Fibroblast of skin of abdomen (primary cell): ENCODE results near the gene TGIF2.
A peak's percentile ranks its signal among the peaks of the same experiment; 100 is the strongest.
"Not testable (repeated sequence)": the region's sequence is repeated elsewhere in the genome, so short reads cannot be mapped to it uniquely, and the experiment has no call there.

Source experiments
- DNase-seq: peaks from one replicate; pipeline ENCODE4 v3.0.0-alpha.2; 2013

TGIF2 gene

DNA sequence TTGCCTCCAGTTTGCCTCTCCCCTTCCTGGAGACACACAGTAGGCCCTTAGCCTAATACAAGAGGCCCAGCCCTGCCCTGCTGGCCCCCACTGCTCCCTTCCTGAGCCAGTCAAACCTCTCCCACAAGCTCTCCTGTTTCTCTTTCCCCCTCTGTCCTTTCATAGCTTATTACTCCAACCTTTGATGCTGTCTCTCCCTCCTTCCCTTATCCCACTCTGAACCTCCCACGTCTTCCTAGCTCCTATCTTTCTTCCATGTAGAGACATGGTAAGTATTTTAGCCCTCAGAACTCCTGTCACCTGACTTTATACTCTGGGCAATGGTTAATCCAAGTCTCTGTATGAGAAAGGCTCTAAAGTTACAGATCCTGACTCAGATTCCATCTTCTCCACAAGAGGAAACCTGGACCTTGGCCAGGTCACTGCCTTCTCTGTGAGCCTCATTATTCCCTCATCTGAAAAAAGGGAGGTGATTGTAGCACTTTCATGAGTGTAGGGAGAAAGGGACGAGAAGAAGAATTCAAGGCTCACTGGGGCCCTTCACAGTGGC is 6.7 kb downstream of the TGIF2 start:
- no peak for DNase-seq

DNA sequence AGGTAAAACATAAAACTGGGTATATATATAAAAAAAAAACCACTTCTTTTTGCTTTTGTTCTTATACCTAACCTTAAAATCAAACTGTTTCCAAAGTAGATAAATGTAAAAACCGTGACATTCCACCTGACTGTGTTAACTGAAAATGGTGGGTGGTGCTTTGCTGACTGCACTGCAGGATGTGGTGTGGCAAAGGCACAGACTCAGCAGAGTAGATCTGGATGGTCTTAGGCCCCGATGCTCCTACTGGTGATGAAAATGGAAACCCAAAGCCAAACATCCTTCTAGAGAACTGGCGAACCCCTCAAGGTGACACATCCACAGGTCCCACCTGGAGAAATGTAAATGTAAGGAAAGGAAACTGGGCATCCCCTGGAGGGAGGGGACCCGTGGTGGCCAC is 8.9 kb downstream of the TGIF2 start:
- no peak for DNase-seq

DNA sequence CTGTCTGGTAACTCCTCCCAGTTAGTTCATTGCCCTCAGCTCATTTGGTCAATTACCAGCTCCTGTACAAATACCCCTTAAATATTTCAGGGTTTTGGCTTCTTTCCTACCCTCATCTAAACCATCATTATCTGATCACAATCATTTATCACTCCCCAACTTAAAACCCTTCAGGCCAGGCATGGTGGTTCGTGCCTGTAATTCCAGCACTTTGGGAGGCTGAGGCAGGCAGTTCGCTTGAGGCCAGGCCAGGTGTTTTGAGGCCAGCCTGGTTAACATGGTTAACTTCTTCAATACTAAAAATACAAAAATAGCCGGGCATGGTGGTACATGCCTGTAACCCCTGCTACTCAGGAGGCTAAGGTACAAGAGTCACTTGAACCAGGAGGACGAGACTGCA is 9.4 kb downstream of the TGIF2 start:
- DNase-seq: no peak

DNA sequence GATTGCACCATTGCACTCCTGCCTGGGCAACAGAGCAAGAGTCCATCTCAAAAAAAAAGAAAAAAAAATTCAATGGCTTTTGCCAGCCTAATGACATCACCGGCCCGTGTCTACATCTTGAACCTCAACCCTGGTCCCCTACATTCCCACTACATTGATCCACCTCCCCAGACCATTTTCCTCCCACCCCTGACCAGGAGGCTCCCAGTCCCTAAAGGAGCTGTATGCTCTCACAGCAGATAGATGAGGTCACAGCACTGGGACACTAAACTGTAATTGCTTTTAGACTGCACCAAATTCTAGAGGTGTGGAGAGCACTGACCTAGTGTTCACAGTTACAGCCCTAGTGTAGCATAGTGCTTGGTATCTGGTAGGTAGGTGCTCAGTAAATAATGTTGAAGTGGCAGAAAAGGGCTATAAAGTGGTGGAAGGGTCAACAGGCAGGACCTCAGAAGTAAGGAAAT is 10.7 kb downstream of the TGIF2 start:
- DNase-seq: no peak

DNA sequence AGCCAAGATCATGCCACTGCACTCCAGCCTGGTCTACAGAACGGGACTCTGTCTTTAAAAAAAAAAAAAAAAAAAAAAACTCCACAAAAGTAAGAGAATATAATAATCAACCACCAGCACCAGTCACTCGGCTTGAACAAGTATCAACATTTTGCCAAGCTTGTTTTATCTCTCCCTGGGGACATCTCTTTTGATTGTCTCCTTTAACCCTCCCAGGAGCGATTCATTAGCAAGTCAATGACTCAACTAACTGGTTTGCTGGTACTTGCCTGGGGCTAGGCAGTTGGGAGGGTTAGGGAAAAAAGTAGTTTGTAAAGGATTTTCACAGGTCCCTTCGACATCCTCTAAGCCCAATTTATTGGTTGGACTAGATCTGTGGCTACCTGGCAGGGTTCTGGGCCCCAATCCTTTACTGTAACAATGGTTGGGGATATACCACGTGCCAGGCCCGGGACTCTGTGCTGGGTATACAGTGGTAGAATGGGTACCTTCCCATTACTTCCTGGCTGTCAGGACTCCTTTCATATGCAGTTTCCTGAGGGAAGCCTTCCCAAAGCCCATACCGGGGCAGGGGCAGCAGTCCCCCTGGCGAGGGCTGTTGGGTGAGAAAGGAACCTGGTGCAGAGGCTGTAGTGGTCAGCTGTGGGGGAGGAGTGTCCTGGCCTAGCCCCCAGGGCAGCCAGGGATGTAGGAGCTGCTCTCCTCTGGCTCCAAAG is 12.2 kb downstream of the TGIF2 start:
- DNase-seq: peak; percentile 38

DNA sequence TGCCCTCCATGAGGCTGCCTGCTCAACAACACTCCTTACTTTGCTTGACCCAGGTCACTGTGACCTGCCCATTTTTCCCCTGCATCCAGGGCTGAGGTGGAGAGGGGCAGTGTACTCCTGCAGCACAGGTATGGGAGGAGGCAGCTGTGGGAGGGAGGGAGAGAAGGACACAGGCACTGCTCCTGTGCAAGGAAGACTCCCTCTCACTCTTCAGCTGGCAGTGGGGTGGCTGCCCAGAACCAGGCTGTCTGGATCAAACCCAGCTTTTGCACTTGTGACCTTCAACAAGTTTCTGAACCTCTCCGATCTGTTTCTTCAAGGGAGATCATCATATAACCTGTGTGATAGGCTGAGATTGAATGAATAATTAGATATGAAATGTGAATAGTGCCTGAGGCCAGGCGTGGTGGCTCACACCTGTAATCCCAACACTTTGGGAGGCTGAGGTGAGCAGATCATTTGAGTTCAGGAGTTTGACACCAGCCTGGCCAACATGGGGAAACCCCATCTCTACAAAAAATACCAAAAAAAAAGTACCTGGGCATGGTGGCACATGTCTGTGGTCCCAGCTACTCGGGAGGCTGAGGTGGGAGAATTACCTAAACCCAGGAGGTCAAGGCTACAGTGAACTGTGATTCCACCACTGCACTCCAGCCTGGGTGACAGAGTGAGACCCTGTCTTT is 14.1 kb downstream of the TGIF2 start:
- DNase-seq: no peak

DNA sequence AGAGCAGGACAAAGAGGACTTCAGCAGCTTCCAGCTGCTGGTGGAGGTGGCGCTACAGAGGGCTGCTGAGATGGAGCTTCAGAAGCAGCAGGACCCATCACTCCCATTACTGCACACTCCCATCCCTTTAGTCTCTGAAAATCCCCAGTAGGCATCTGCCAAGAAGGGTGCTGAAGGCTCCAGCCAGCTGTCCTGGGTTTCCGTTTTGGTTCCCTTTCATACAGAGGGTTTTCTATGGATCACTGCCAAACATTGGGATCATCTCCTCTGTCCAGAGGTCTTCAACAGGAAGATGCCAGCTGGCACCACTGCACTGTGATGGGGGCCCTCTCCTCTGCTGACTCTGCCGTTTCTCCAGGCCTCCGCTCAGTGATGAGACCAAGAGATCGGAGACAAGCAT is 17.9 kb downstream of the TGIF2 start:
- no peak for DNase-seq

DNA sequence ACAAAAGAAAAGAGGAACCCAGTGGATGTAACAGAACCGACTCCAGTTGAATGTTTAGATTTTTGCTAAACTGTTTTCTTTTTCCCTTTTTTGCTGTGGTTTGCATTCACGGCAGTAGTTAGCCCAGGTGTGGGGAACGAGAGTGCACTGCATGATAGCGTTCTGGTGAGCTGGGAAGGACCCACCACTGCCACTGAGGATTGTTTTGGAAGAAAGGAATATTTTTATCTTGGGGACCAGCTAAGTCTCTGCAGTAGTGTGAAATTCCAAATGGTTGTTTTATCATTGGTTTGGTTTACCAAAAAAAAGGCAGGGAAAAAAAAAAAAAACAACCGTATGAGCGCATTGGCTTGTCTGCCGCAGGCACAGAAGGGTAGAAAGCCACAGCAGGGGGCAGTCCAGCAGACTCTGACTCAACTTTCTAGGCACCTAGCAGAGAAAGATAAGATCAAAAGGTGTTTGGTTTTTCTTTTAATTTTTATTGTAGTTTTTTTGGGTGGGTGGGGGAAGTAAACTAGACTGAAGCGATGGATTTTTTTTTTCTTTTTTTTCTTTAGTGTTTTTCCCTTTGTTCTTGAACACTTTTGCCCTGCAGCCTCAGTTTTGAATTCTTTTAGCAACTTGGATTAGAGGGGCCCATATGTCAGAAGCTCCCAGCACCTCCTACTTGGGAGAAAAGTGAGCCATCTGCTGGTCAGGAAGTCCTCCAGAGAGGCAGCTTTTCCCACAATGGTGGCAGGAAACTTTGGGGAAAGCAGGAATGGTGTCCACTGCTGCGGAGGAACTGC is 18.7 kb downstream of the TGIF2 start:
- peak; percentile 40 for DNase-seq

DNA sequence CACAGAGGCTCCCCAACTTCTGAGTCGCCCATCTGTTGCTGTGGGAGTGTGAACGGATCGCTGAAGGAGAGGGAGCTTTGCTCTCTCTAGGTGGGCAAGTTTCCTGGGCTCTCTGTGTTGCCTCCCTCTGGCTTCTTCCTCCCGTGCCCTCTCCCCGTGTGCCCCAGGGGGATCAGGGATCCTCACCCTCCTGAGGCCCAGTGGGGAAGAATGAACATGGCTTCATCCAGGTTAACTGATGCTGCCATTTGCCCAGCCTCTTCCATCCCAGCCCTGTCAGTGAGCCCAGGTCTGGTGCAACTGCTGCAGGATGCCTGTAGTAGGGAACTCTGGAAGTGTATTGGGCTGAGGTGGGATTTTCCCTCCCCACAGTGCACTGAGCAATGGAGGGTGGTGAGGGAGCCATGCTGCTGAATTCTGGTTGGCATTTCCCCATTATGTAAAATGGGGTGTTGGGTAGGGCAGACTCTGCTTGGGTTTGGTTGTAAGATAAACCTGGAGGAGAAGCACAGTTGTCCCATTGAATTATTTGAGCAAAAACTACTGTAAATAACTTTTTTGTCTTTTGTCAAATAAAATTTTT is 20.0 kb downstream of the TGIF2 start:
- DNase-seq: no peak

DNA sequence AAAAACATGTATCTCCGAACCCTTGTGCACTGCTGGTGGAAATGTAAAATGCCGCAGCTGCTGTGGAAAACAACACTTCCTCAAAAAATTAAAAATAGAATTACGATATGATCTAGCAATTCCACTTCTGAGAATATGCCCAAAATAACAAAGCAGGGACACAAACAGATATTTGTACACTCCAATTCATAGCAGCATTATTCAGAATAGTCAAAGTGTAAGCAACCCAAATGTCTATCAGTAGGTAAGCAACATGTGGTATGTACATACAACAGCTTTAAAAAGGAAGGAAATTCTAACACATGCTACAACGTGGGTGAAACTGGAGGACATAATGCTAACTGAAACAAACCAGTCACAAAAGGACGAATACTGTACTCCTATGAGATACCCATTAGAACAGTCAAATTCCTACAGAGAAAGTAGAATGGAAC is 26.5 kb downstream of the TGIF2 start:
- DNase-seq: no peak

DNA sequence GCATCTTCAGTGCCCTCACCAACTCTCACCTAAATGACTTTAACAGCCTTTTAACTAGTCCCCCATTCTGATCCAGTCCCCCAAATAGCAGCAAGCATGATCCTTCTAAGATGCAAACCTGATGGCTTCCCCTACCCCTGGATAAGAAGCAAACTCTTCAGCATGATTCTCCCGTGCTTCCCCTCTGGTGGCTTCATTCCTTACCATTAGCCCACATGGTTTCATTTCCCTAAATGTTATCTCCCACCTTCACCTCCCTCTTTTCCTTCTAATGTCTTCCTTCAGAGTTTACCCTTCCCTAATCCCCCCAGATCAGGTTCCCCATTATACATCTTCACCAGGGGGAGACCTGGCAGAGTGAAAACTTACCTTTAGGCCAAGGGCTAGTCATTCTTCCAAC is 28.1 kb downstream of the TGIF2 start:
- DNase-seq: no peak

DNA sequence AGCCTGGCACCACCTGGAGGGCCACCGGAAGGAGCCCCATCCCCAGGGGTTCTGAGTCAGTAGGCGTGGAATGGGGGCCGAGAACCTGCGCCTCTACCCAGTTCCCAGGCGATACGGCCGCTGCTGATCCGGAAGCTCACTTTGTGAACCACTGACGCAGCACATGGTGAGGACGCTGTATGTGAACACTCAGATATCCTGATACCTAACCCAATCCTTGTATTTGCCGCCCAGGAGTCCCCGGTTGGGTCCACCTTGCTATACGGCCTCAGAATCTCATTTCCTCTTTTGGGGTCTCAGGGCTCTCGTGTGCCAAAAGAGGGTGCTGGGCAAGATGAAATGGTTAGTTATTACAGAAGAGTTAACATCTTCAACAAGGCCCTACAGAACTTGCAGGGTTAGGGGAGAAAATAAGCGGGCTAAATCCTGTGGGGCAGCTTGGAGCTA is 31.6 kb downstream of the TGIF2 start:
- no peak for DNase-seq

DNA sequence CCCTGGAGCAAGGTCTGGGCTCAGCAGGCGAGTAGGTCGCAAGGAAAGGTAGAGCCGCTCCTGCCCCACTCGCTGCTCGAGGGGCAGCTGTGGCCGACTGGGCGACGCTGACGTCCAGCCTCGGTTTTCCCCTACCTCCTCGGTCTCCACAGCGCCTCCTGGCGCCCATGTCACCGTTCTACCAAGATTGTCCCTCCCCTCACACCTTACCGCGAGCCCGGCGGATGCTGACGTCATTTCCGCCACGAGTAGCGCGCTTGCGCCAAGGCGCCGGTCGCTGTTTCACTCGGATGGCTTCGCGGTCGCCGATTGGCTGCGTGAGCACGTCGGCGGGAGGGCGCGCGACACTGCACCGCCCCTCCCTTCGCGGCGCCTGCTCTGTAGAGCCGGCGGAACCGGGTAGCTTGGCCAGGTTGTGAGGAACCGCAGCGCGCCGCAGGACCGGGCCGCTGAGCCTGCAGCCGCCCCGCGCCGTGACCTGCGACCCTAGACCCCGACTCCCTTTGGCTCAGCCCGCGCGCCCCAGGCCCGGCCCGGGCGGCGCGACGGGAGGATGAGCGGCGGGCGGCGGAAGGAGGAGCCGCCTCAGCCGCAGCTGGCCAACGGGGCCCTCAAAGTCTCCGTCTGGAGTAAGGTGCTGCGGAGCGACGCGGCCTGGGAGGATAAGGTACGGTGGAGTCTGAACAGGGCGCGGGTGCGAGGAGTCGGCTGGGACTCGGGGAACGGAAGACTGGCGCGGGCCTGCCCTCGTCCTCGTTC is 32.2 kb downstream of the TGIF2 start, which contains the start of gene RAB5IF:
RAB5IF (plus strand) TSS at position 381 of the 759 bp plus-strand sequence; CDS start at position 554, 173 bp downstream.
- peak; percentile 98 for DNase-seq

DNA sequence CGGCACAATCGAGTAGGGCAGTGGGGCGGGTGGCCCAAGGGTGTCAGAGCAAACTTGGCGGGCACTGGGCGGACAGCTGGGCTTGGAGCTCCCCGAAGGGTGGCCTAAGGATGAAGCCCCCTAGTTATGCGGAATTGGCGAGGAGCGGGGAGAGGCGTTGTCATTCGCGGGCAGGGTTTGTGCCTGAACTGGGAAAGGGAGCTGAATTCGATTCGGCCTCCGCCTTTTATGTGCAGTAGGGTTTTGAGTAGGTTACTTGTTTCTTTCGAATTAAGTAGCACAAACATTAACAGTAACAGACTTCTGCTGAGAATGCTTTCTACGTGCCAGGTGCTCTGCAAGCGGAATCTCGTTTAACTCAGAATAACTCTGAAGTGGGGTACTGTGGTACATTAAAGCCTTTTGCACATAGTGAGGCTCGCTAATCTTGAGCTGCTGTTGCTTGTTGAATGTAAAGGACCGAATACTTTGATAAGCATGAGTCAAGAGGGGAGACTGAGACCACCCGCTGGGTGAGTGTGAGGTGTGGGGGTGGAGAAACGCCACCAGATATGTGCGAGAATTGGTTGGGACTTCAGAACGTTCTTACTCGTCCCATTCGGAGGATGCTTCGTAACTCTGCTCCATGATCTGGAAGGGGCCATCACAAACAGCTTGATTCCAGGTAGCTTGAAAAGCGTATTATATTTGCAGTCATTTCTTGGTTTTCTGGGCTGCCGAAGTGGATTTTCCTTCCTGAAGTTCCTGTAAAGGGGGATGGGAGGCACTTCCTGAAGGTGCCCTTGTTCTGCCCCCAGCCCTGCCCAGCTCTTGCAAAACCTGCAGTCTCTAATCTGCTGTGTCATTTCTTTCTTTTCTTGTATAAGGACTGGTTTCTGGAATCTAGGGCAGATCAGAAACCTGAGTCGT is 33.0 kb downstream of the TGIF2 start:
- no peak for DNase-seq

DNA sequence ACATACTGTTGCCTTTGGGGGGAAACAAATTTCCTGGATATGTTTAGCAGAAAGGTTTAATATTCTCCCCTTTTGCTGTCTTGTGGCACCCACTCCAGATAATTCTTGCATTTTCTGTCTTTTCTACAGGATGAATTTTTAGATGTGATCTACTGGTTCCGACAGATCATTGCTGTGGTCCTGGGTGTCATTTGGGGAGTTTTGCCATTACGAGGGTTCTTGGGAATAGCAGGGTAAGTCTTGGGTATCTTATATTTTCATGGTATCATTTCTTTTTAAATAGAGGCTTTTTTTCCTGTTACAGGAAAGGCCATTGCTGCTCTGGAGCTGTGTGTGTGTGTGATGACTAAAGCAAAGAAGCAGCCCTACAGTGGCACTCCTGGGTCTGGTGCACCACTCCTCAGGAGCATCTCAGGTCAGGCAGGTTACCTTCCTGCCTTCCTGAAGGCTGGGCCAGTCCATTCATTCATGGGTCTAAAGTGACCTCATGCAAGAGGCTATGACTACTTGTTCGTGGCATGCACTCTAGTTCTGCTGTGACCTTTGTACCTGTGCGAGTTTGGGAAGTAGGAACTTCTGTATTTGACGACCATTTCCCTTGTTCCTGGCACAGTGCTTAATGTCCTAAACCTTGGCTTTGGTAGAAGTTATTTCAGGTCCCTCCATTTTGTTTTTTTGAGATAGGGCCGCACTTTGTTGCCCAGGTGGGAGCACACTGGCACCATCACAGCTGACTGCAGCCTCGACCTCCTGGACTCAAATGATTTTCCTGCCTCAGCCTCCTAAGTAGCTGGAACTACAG is 34.4 kb downstream of the TGIF2 start:
- DNase-seq: no peak

DNA sequence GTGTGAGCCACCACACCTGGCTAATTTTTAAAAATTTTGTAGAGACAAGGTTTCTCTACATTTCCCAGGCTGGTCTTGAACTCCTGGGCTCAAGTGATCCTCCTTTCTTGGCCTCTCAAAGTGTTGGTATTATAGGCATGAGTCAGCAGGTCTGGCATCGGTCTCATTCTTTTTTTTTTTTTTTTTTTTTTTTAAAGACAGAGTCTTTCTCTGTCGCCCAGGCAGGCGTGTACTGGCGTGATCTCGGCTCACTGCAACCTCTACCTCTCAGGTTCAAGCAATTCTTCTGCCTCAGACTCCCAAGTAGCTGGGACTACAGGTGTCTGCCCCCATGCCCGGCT is 35.0 kb downstream of the TGIF2 start:
- DNase-seq: not testable (repeated sequence)

DNA sequence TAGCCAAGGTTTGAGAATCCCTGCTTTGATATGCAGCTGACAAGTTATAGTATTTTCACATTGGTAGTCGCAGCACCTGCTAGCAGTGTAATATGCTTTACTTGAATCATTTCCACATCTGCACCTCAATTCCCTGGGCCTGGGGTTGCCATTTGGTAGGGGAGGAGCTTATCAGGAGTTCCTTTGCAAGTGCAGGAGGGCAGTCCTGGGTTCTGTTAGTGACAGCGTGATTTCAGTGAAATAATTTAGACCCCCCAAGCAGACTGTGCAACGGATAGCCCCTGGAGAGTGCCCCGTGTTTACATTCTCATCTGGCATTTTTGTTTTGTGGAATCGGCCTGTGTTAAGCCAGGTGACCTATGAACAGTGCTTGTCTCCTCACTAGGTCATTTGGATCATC is 38.2 kb downstream of the TGIF2 start:
- DNase-seq: no peak

DNA sequence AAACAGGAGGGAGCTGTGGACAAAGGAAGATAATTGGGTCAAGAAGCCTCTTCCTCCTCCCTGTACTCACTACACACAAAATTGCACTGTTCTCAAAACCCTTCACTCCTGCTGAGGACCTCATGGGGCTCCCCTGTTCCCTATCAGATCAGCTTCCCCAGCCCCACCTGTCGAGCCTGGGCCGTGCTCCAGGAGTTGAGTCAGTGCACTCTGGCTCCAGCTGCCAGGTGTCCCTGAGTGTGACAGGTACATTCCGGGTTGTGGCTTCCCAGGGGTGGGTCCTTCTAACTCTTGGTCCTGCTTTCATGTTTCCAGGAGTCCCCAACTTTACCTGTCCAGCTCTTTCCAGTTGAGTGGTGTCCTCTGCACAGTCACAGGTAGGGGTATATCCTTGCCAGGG is 40.6 kb downstream of the TGIF2 start:
- no peak for DNase-seq

DNA sequence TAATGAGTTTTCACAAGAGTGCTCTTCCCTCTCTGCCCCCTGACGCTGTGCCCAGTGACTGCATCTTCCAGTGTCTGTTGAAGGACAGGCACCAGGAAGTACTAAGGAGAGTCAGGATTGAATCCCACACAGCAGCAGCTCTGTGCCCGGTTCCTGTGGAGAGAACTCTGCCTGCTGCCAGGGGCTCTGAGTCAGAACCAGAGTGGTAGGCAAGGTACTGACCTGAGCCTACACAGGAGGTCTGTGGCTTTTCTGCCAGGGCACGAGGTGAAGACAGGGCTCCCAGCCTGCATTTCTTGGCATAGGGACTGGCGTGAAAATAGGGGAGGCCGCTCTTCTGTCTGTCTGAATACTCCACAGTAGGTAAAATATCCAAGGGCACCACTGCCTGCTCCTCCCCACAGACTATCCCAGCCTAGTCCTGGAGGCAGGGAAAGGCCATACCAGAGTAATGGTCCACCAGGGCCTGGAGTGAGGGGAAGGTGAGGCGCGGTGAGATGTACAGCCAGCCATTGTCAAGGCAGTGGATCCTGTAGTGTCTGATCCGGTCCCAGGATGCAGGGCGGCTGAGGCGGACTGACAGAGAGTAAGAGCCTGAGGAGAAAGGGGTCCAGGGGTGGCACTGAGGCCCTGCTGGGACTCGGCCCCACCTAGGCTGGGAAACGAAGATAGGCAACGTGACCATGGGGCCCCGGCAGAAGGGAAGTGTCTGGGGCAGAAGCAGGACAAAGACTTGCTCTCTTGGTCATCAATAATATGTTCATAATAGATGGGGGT is 41.6 kb downstream of the TGIF2 start:
- no peak for DNase-seq
